Fibroblast of the aortic adventitia (primary cell): ENCODE results near the gene MORN1. TPM values are rescaled to one million over a fixed set of nuclear protein-coding genes. Genes with fewer than 3 reads are reported as not detected.

Source experiments
- DNase-seq: peaks from one replicate; pipeline ENCODE4 v3.0.0-alpha.2; 2010; ENCODE audit warnings: low read depth
- H3K4me3 ChIP-seq: 2 replicates; pipeline ENCODE4 v1.5.1; 2011; ENCODE audit warnings: low read depth, mild to moderate bottlenecking, control low read depth, low read length, moderate library complexity
- CTCF ChIP-seq: IDR thresholded peaks from 2 replicates; pipeline ENCODE4 v1.5.1; 2011; ENCODE audit warnings: mild to moderate bottlenecking, low read length, control low read depth, inconsistent platforms; ENCODE audit not compliant: insufficient read depth
- total RNA-seq: library from RNA; depleted of rRNA; stranded (reverse); fragments of >200 nt; gene quantifications from 2 replicates; pipeline ENCODE4 v1.2.3, GENCODE V29; 2012; ENCODE audit warnings: low replicate concordance

MORN1 gene
- total RNA-seq, 1 donor = 11.8 TPM

DNA sequence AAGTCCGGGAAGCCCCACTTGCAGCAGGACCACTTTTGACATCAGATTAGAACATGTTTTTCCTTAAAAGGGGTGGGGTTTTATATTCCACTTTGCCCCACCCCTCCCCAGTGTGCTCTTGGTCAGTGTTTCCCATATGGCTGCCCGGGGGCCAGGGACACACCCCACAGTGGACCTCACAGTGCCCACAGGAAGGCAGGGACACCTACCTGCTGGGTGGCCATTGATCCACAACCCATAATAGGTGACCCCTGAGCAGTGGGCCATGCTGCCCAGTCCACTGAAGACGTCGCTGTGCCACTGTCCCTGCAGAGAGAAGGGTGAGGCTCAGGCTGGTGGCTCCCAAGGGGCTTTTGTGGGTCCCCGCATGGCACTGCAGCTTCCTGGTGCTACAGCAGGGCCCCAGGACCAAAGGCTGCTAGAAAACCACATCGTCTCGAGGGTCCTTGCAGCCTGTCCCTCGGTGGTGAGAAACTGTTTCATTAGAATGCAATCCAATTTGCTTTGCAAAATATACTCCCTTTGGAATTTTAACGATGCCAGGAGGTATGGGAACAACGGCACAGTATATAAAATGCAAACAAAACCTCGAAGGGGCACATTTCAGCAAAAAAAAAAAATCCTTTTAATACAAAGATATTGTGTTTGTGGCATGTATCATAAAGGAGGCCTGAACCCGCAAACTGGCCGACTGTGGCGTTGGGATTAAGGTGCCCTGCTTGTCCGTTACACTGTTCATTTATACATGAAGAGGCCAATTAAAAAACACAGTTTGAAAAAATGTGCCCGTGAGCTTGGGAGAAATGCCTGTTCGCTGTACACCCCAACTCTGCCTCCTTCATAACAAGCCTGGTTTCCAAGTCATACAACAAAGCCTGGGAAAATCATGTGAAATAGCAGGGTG is 16.9 kb downstream of the MORN1 start:
- no peak overlapping the region for H3K4me3 ChIP-seq
- DNase-seq = no peak
- TF ChIP-seq CTCF = no peak

GRCh38 chr1:2373551-2374251 is 17.7 kb downstream of the MORN1 start:
- no peak for DNase-seq
- no peak overlapping the region for H3K4me3 ChIP-seq
- TF ChIP-seq CTCF = no peak

DNA sequence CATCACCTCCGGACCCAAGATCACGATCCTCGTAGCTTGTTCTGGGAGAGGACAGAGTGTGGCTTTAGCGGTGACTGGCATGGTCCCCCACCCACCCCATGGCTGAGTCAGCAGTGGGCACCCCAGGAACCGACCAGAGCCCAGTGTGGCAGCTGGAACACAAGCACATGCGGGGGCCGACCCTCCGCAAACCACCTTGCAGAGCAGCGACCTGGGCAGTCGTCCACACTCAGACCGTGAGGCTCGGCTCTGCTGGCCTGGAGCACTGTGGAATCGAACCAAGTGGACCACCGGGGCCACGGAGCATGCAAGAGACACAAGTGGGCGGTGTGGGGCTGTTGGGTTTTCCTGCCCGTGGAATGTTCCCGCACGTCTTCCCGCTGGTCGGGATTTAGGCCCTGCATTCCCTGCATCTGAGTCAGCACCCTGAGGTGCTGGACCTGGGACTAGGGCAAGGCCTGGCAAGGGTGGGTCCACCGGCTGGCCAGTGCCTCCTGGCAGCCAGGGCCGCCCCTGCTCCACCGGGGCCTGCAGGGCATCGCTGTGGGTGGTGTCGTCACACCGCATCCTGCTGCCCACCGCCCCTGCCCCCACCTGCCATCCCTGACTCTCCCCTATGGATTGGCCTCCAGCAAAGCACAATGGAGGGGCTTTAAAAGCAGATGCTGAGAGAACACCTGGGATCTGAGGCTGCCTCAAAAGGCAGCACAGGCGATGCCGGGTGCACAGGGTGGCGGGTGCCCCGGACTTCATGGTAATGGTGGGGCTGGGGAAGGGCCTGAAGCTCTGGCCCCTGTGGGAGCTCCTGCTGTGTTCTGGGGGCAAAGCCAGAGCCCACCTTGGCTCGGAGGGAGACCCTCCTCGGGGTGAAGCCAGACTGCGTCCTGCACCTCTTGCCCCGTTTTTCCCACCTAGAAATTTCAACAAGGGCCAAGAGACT is 18.5 kb downstream of the MORN1 start:
- H3K4me3 ChIP-seq = no peak overlapping the region
- TF ChIP-seq CTCF = no peak
- no peak for DNase-seq

DNA sequence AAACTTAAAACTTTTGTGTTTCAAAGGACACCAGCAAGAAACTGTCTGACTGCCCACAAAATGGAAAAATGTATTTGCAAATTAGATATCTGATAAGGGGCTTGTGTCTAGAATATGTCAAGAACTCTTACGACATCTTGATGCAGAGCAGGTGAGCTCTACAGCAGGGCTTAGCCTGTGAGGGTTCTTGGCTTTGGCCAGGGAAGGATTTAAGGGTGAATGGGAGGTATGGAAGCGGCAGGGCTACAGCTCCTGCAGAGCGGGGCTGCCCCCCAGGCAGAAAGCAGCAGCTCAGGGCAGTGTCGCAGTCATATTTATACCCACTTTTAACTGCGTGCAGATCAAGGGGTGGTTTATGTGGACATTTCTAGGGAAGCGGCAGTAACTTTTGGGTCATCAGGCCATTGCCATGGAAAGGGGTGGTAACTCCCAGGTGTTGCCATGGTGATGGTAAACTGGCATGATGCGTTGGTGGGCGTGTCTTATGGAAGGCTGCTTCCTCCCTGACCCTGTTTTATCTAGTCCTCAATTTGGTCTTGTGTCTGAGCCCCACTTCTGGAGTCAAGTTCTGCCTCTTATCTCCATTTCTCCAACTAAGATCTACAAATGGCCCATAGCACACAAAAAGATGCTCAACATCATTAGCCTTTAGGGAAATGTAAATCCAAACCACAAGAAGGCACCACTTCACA is 23.2 kb downstream of the MORN1 start:
- H3K4me3 ChIP-seq = no peak overlapping the region
- no peak for TF ChIP-seq CTCF
- DNase-seq = no peak

DNA sequence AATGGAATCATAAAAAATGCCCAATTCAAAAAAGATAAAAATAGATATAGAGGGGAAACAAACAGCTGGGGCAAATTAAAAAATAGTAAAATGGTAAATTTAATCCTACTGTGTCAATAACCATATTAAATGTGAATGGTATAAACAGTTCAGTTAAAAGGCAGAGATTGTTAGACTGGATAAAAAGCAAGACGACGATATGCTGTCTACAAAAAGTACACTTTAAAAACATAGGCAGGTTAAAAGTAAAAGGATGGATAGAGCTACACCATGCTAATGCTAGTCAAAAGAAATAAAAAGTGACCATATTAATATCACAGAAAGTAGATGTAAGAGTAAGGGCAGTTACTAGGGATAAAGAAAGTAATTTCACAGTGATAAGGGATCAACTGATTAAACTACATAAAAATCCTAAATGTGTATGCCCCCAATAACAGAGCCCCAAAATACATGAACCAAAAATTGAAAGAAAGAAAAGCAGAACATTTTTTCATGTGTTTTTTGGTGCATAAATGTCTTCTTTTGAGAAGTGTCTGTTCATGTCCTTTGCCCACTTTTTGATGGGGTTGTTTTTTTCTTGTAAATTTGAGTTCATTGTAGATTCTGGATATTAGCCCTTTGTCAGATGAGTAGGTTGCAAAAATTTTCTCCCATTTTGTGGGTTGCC is 27.4 kb downstream of the MORN1 start:
- no peak for DNase-seq
- no peak for TF ChIP-seq CTCF
- no peak overlapping the region for H3K4me3 ChIP-seq
